Effector memory CD8-positive, alpha-beta T cell (primary cell): ENCODE measurements around the gene CCDC97.
A peak's percentile ranks its signal among the peaks of the same experiment; 100 is the strongest.

ENCODE experiments used
- ATAC-seq: fragments of 150-1000 bp; cut with Tn5 transposase; replicated peaks from 2 replicates; pipeline ENCODE4 v1.10.0; 2021; ENCODE audit warnings: mild to moderate bottlenecking, moderate library complexity
- DNase-seq, 3 experiments: peaks; one replicate each; pipeline ENCODE4 v3.0.0; 2021
- H3K27ac Mint-ChIP-seq, 2 donors: one replicate each; pipeline ENCODE4 v1.8.0; 2022; ENCODE audit warnings: mild to moderate bottlenecking in 2 of 2, mixed read lengths in 2 of 2, moderate library complexity in 2 of 2
- H3K27me3 Mint-ChIP-seq, 2 donors: one replicate each; pipeline ENCODE4 v1.8.0; 2022; ENCODE audit warnings: mixed read lengths in 2 of 2
- H3K36me3 Mint-ChIP-seq: one replicate; pipeline ENCODE4 v1.8.0; 2022; ENCODE audit warnings: mild to moderate bottlenecking, moderate library complexity, mixed read lengths; ENCODE audit not compliant: insufficient read depth
- H3K4me1 Mint-ChIP-seq, 2 donors: one replicate each; pipeline ENCODE4 v1.8.0; 2022; ENCODE audit warnings: low read depth in 2 of 2, mixed read lengths in 2 of 2
- H3K4me3 Mint-ChIP-seq, 2 donors: one replicate each; pipeline ENCODE4 v1.8.0; 2022; ENCODE audit warnings: mild to moderate bottlenecking in 2 of 2, mixed read lengths in 2 of 2, moderate library complexity in 2 of 2
- H3K9me3 Mint-ChIP-seq, 2 donors: one replicate each; pipeline ENCODE4 v1.8.0; 2022; ENCODE audit warnings: mixed read lengths in 2 of 2

The CCDC97 gene

DNA sequence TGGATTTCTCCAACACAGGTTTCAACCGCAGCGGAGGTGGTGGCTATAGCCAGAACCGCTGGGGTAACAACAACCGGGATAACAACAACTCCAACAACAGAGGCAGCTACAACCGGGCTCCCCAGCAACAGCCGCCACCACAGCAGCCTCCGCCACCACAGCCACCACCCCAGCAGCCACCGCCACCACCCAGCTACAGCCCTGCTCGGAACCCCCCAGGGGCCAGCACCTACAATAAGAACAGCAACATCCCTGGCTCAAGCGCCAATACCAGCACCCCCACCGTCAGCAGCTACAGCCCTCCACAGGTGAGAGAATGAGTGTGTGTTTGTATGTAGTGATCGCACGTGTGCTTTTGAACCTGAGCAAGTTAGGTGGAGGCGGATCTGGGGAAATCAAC, 6.0 kb upstream of the CCDC97 start:
- Mint-ChIP-seq H3K9me3 (no peaks in the 10 kb centered on the region), H3K27me3 (no peaks in the 10 kb centered on the region), H3K27ac (peak overlapping the region; percentile 97 to 98), H3K36me3 (peaks cover 98% of the 10 kb centered on the region), H3K4me1 (peaks cover 81 to 84% of the 10 kb centered on the region in 2 donors), H3K4me3 (peak overlapping the region; percentile 63 to 83)
- peak; percentile 23 for ATAC-seq
- peak in 1 of 3 experiments; percentile 50 for DNase-seq

GRCh38 chr19:41304706-41305483, 5.1 kb upstream of the CCDC97 start:
- peak overlapping the region; percentile 97 to 98 for H3K27ac Mint-ChIP-seq
- H3K36me3 Mint-ChIP-seq, result peaks cover 98% of the 10 kb centered on the region
- ATAC-seq, result no peak
- DNase-seq, result no peak
- H3K4me3 Mint-ChIP-seq, result peak overlapping the region; percentile 63 to 83
- H3K27me3 Mint-ChIP-seq, result no peaks in the 10 kb centered on the region
- H3K9me3 Mint-ChIP-seq, result no peaks in the 10 kb centered on the region
- H3K4me1 Mint-ChIP-seq, result peaks cover 76 to 82% of the 10 kb centered on the region in 2 donors

DNA sequence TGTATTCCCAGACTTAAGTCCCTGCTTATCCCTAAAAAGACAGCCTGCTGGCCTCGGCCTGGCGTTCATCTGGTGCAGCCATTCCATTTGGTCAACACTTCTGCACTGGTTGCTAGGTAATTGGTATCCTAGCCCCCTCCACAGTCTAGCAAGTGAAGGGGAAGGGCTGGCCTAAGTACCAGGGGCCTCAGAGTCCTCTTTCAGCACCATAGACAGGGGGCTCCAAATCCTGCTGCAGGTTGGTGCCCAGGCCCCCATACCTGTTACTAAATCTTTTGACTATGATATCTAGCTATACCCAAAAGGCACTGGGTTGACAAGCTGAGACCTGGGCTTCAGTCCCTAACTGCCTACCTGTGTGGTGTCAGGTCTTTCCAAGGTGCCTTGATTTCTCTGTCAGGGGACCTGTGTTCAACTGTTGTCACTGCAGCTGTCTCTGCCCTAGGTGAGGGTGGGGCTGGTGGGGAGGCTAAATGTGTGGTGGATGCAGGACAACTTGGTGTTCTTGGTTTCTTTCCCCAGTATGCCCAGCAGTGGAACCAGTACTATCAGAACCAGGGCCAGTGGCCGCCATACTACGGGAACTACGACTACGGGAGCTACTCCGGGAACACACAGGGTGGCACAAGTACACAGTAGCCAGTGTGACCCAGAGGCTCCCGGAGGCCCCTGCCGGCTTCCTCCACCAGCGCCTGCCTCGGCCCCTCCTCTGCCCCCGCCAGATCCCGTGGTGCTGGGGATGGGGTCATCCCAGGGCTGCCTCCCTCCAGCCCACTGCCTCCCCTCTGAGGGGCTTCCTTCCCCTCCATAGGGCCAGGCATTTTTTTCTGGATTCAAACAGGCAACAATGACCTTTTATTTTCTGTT, 3.8 kb upstream of the CCDC97 start:
- ATAC-seq, result no peak
- Mint-ChIP-seq H3K4me3 (peak overlapping the region; percentile 83 to 100), H3K36me3 (peaks cover 100% of the 10 kb centered on the region), H3K9me3 (no peaks in the 10 kb centered on the region), H3K4me1 (peaks cover 78 to 85% of the 10 kb centered on the region in 2 donors), H3K27ac (peak overlapping the region; percentile 97 to 98), H3K27me3 (no peaks in the 10 kb centered on the region)
- DNase-seq, result no peak

- Mint-ChIP-seq H3K4me3 (peak overlapping the region; percentile 83 to 100), H3K27me3 (no peaks in the 10 kb centered on the region), H3K27ac (peak overlapping the region; percentile 97 to 98), H3K9me3 (no peaks in the 10 kb centered on the region), H3K36me3 (peaks cover 100% of the 10 kb centered on the region), H3K4me1 (peaks cover 80 to 85% of the 10 kb centered on the region in 2 donors)
- DNase-seq (no peak), ATAC-seq (peak; percentile 10)
Observed at GRCh38 chr19:41307090-41307875, 2.7 kb upstream of the CCDC97 start.

DNA sequence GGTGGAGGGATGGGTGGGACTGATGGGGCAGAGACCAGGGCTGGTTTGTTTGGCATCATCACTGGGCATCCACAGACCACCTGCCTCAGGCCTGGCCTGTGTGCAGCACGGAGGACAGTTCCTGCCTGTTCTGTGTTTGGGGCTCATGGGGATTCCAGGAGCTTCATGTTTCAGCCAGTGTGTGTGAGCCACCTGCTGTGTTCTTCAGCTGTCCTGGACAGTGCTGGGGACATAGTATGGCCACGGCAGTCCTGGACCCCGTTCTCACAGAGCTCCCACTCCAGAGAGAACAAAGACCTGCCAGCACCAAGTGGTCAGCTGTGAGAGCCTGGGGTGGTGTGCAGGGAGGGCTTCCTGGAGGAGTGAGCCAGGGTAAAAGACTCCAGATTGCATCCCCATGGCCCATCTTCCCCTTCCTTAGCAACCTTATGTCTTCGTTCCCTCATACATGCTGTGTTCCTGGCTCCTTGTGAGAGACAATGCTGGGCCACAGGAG, 2.0 kb upstream of the CCDC97 start:
- Mint-ChIP-seq H3K36me3 (peaks cover 100% of the 10 kb centered on the region), H3K27ac (peak overlapping the region; percentile 97 to 98), H3K4me1 (peaks cover 77 to 83% of the 10 kb centered on the region in 2 donors), H3K9me3 (no peaks in the 10 kb centered on the region), H3K27me3 (no peaks in the 10 kb centered on the region), H3K4me3 (peak overlapping the region; percentile 83 to 100)
- DNase-seq (no peak), ATAC-seq (no peak)

DNA sequence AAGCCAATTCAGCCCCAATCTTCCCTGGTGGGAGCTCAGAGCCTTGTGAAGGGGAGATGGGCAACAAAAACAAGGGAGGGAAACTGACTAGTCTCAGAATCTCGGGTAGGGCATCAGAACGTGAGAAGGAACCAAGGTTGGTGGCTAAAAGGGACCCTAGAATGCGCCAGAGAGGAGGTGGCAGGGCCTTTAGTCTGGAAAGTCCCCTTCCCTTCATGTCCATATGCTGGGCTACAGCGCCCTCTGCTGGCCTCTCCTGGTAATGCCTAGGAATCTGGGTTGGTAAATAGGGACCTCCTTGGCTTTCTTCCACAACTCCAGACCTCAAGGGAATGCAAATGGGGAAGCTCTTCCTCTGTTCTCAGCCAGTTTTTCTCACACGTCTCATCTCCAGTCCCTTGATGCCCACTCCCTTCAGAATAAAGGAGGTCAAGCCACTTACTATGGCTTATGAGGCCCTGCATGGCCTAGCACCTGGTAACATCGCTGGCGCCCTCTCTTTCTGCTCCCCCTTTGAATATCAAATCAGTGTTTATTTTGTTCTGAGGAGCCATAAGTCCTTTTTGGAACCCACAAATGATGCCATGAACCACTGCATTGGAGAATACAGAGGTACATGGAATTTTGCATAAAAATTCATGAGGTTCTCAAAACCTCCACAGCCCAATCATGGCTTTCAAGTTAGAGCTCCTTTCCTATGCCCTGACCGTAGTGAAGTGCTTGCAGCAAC, 1.4 kb upstream of the CCDC97 start:
- Mint-ChIP-seq H3K4me1 (peaks cover 76 to 83% of the 10 kb centered on the region in 2 donors), H3K27me3 (no peaks in the 10 kb centered on the region), H3K27ac (peak overlapping the region; percentile 97 to 98), H3K4me3 (peak overlapping the region; percentile 83 to 100), H3K36me3 (peaks cover 100% of the 10 kb centered on the region), H3K9me3 (no peaks in the 10 kb centered on the region)
- peak; percentile 95 to 98 (median 97) for DNase-seq
- peak; percentile 56 for ATAC-seq

GRCh38 chr19:41309180-41310032, 566 bp upstream of the CCDC97 start:
- DNase-seq (no peak), ATAC-seq (no peak)
- H3K36me3 Mint-ChIP-seq, result peaks cover 100% of the 10 kb centered on the region
- no peaks in the 10 kb centered on the region for H3K27me3 Mint-ChIP-seq
- peaks cover 68 to 76% of the 10 kb centered on the region in 2 donors for H3K4me1 Mint-ChIP-seq
- H3K9me3 Mint-ChIP-seq, result no peaks in the 10 kb centered on the region
- peak overlapping the region; percentile 97 to 98 for H3K27ac Mint-ChIP-seq
- peak overlapping the region; percentile 83 to 100 for H3K4me3 Mint-ChIP-seq

DNA sequence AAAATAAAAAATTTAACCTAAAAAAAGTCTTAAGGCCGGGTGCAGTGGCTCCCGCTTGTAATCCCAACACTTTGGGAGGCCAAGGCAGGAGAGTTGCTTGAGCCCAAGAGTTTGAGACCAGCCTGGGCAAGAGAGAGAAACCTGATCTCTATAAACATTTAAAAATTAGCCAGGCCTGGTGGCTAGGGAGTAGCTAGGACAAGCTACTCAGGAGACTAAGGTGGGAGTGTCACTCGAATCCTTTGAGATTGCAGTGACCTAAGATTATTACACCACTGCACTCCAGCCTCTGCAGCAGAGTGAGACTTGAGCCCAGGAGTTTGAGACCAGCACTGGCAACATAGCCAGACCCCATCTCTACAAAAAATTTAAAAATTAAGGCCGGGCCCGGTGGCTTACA, 1.1 kb downstream of the CCDC97 start:
- H3K4me3 Mint-ChIP-seq, result peak overlapping the region; percentile 83 to 100
- peaks cover 100% of the 10 kb centered on the region for H3K36me3 Mint-ChIP-seq
- H3K27me3 Mint-ChIP-seq, result no peaks in the 10 kb centered on the region
- ATAC-seq, result no peak
- DNase-seq, result no peak
- peaks cover 64 to 66% of the 10 kb centered on the region in 2 donors for H3K4me1 Mint-ChIP-seq
- peak overlapping the region; percentile 97 to 98 for H3K27ac Mint-ChIP-seq
- H3K9me3 Mint-ChIP-seq, result no peaks in the 10 kb centered on the region

- no peak for DNase-seq
- H3K27ac Mint-ChIP-seq, result peak overlapping the region; percentile 97 to 98
Observed at GRCh38 chr19:41311613-41312012, 1.6 kb downstream of the CCDC97 start.

DNA sequence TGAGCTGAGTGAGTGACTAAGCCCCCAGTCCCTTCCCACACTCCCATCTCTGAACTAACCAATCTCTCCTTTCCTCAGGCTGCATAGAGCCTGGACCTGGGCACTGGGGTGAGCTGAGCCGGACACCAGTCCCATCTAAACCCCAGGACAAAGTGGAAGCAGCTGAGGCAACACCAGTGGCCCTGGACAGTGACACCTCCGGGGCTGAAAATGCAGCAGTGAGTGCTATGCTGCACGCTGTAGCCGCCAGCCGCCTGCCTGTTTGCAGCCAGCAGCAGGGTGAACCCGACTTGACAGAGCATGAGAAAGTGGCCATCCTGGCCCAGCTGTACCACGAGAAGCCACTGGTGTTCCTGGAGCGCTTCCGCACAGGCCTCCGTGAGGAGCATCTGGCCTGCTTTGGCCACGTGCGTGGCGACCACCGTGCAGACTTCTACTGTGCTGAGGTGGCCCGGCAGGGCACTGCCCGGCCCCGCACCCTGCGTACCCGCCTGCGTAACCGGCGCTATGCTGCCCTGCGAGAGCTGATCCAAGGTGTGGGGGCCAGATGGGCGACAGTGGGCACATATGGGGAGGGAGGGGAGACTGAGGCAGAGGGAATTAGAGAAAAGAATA, 6.4 kb downstream of the CCDC97 start:
- H3K27ac Mint-ChIP-seq, result peak overlapping the region in 1 of 2 donors; percentile 98
- no peaks in the 10 kb centered on the region for H3K9me3 Mint-ChIP-seq
- H3K4me1 Mint-ChIP-seq, result peaks cover 36 to 50% of the 10 kb centered on the region in 2 donors
- DNase-seq, result no peak
- H3K27me3 Mint-ChIP-seq, result no peaks in the 10 kb centered on the region
- ATAC-seq, result no peak
- peaks cover 100% of the 10 kb centered on the region for H3K36me3 Mint-ChIP-seq
- peak overlapping the region; percentile 17 to 47 for H3K4me3 Mint-ChIP-seq

More at GRCh38 chr19:41311613-41312012, 1.6 kb downstream of the CCDC97 start:
- peak overlapping the region; percentile 83 to 100 for H3K4me3 Mint-ChIP-seq
- H3K4me1 Mint-ChIP-seq, result peaks cover 64% of the 10 kb centered on the region in 2 donors
- H3K36me3 Mint-ChIP-seq, result peaks cover 100% of the 10 kb centered on the region
- ATAC-seq, result no peak
- H3K9me3 Mint-ChIP-seq, result no peaks in the 10 kb centered on the region
- H3K27me3 Mint-ChIP-seq, result no peaks in the 10 kb centered on the region

DNA sequence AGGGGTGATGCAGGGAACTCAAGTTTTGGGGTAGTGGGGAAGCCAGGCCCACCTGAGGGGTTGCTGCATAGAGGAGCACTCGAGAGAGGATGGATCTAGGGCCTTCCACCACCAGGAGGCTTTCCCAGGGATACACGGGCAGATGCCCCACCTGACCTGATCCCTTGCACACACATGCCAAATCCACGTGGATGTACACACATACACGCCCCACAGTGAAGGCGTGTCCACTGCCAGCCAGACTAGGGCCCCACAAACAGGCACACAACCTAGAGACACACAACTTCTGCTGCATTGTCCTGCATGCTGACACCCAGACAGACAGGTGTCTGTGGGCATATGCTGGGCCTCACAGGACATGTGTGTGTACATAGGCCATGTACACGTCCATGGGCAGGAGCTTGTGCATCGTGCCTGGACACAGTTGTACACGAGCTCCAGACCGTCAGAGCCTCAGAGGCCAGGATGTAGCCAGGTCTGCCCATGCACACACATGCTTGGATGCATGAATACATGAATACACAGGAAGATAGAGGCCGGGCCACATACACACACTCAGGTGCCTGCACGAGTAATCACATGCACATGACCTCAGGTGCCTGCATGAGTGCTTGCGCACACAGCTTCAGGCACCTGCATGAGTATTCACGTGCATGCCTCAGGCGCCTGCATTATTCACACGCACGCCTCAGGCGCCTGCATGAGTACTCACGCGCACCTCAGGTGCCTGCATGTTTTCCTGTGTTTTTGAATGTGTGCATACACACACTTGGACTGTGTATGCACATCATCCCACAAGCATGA, 8.9 kb downstream of the CCDC97 start:
- H3K27ac Mint-ChIP-seq, result peak overlapping the region; percentile 54 to 98
- ATAC-seq (peak; percentile 9), DNase-seq (no peak)
- no peaks in the 10 kb centered on the region for H3K27me3 Mint-ChIP-seq
- H3K9me3 Mint-ChIP-seq, result no peaks in the 10 kb centered on the region
- H3K36me3 Mint-ChIP-seq, result peaks cover 100% of the 10 kb centered on the region
- H3K4me1 Mint-ChIP-seq, result peaks cover 32 to 47% of the 10 kb centered on the region in 2 donors
- peak overlapping the region; percentile 27 to 42 for H3K4me3 Mint-ChIP-seq
